IMR-90 (cell line): ENCODE results near the gene STAU1. TPM values are rescaled to one million over a fixed set of nuclear protein-coding genes. Genes with fewer than 3 reads are reported as not detected.

Experiments
- ATAC-seq: fragments of 200-7000 bp; cut with Tn5 transposase; 2 replicates; pipeline ENCODE4 v1.9.1; 2020; ENCODE audit warnings: low read depth, mild to moderate bottlenecking, moderate library complexity
- BruUV-seq: library from RNA; stranded (reverse); fragments of 400-500 nt; replicated peaks from 2 replicates; lab custom pipeline; 2021; lab: Mats Ljungman, UMichigan
- CTCF ChIA-PET: fragments of 300-600 bp; formaldehyde crosslinking; extraction: SDS; loops from one replicate; lab custom pipeline; 2021; ENCODE audit warnings: antibody characterized with exemption; lab: Yijun Ruan, JAX
- POLR2A ChIA-PET: fragments of 300-600 bp; sonication (Branson Sonifier 250); formaldehyde crosslinking; loops from one replicate; lab custom pipeline; 2022; ENCODE audit warnings: antibody characterized with exemption; ENCODE audit not compliant: unreplicated experiment; lab: Charles Lee
- DNase-seq: peaks from one replicate; pipeline ENCODE4 v3.0.0; 2013
- H2AFZ ChIP-seq: replicated peaks from 2 replicates; pipeline ENCODE3; 2013; ENCODE audit warnings: low read length, mild to moderate bottlenecking; ENCODE audit not compliant: poor library complexity
- H2AK5ac ChIP-seq: 2 replicates; pipeline ENCODE4 v1.6.1; 2013; ENCODE audit warnings: low read depth, low read length, inconsistent platforms
- H2AK9ac ChIP-seq: replicated peaks from 2 replicates; pipeline ENCODE3; 2013; ENCODE audit warnings: mild to moderate bottlenecking, low read depth, low read length, moderate library complexity; ENCODE audit not compliant: poor library complexity
- H2BK120ac ChIP-seq: 2 replicates; pipeline ENCODE4 v1.6.1; 2013; ENCODE audit warnings: low read depth, low read length, inconsistent platforms
- H2BK15ac ChIP-seq: 3 replicates; pipeline ENCODE4 v1.6.1; 2013; ENCODE audit warnings: low read depth, low read length, inconsistent platforms
- H2BK20ac ChIP-seq: 2 replicates; pipeline ENCODE4 v1.6.1; 2013; ENCODE audit warnings: low read depth, mild to moderate bottlenecking, inconsistent platforms, low read length, moderate library complexity
- H2BK5ac ChIP-seq: 2 replicates; pipeline ENCODE4 v1.6.1; 2013; ENCODE audit warnings: mild to moderate bottlenecking, low read depth, low read length, inconsistent platforms; ENCODE audit not compliant: poor library complexity, severe bottlenecking
- H3K14ac ChIP-seq: replicated peaks from 2 replicates; pipeline ENCODE4 v1.6.1; 2013; ENCODE audit warnings: low read depth, low read length, inconsistent platforms
- H3K18ac ChIP-seq: 2 replicates; pipeline ENCODE4 v1.6.1; 2013; ENCODE audit warnings: low read depth, low read length, control low read depth
- H3K23ac ChIP-seq: 2 replicates; pipeline ENCODE4 v1.6.1; 2013; ENCODE audit warnings: low read depth, low read length, inconsistent platforms
- H3K27ac ChIP-seq: 2 replicates; pipeline ENCODE4 v1.5.1; 2013; ENCODE audit warnings: mild to moderate bottlenecking, control low read depth, low read length; ENCODE audit not compliant: insufficient read depth
- H3K27me3 ChIP-seq: 2 replicates; pipeline ENCODE4 v1.6.1; 2013; ENCODE audit warnings: low read length; ENCODE audit not compliant: control insufficient read depth, insufficient read depth
- H3K36me3 ChIP-seq: 2 replicates; pipeline ENCODE4 v1.6.1; 2013; ENCODE audit warnings: low read length, mixed read lengths; ENCODE audit not compliant: control insufficient read depth, insufficient read depth
- H3K4ac ChIP-seq: 2 replicates; pipeline ENCODE4 v1.6.1; 2013; ENCODE audit warnings: low read depth, low read length, inconsistent platforms
- H3K4me1 ChIP-seq: 2 replicates; pipeline ENCODE4 v1.6.1; 2013; ENCODE audit warnings: low read length, mixed read lengths; ENCODE audit not compliant: control insufficient read depth, insufficient read depth
- H3K4me2 ChIP-seq: 2 replicates; pipeline ENCODE4 v1.6.1; 2013; ENCODE audit warnings: low read depth, mild to moderate bottlenecking, control low read depth, low read length, moderate library complexity
- H3K4me3 ChIP-seq: 2 replicates; pipeline ENCODE4 v1.5.1; 2013; ENCODE audit warnings: low read depth, mild to moderate bottlenecking, control low read depth, low read length, moderate library complexity; ENCODE audit not compliant: insufficient read depth
- H3K56ac ChIP-seq: 2 replicates; pipeline ENCODE4 v1.6.1; 2013; ENCODE audit warnings: low read length, inconsistent platforms; ENCODE audit not compliant: insufficient read depth; ENCODE audit errors: extremely low read depth
- H3K79me1 ChIP-seq, 2 experiments: 2 replicates each; pipeline ENCODE4 v1.6.1; 2013; ENCODE audit warnings: low read length in 2 of 2, inconsistent platforms in 1 of 2, low read depth in 1 of 2
- H3K9ac ChIP-seq: 2 replicates; pipeline ENCODE4 v1.6.1; 2013; ENCODE audit warnings: low read depth, low read length, control low read depth
- H3K9me1 ChIP-seq: 2 replicates; pipeline ENCODE4 v1.6.1; 2013; ENCODE audit warnings: low read length, inconsistent platforms; ENCODE audit not compliant: insufficient read depth
- H3K9me3 ChIP-seq: 2 replicates; pipeline ENCODE4 v1.6.1; 2013; ENCODE audit warnings: low read length; ENCODE audit not compliant: control insufficient read depth, insufficient read depth
- H4K20me1 ChIP-seq: 2 replicates; pipeline ENCODE4 v1.6.1; 2013; ENCODE audit warnings: low read length, inconsistent platforms; ENCODE audit not compliant: insufficient read depth
- H4K5ac ChIP-seq: 2 replicates; pipeline ENCODE4 v1.6.1; 2013; ENCODE audit warnings: mild to moderate bottlenecking, low read depth, low read length, control low read depth
- H4K8ac ChIP-seq, 2 experiments: 2 replicates each; pipeline ENCODE4 v1.6.1; 2013; ENCODE audit warnings: low read depth in 2 of 2, low read length in 2 of 2, control low read depth in 1 of 2, inconsistent platforms in 1 of 2
- H4K91ac ChIP-seq: 2 replicates; pipeline ENCODE4 v1.6.1; 2013; ENCODE audit warnings: low read depth, low read length, inconsistent platforms; ENCODE audit not compliant: insufficient read depth
- BHLHE40 ChIP-seq: fragments of 150-350 bp; IDR thresholded peaks from 2 replicates; pipeline ENCODE4 v1.6.1; 2016; ENCODE audit warnings: mild to moderate bottlenecking, low read depth, low read length
- CEBPB ChIP-seq: IDR thresholded peaks from 2 replicates; pipeline ENCODE4 v1.6.1; 2012; ENCODE audit warnings: low read depth, low read length, improper control_type of control experiment
- CHD1 ChIP-seq: IDR thresholded peaks from 2 replicates; pipeline ENCODE4 v1.6.1; 2012; ENCODE audit warnings: low read depth, low read length, improper control_type of control experiment
- FOS ChIP-seq: fragments of 150-350 bp; IDR thresholded peaks from 2 replicates; pipeline ENCODE4 v1.6.1; 2016; ENCODE audit warnings: low read depth, low read length
- MAFK ChIP-seq: IDR thresholded peaks from 2 replicates; pipeline ENCODE4 v1.6.1; 2012; ENCODE audit warnings: low read depth, low read length, improper control_type of control experiment
- MAZ ChIP-seq: IDR thresholded peaks from 2 replicates; pipeline ENCODE4 v1.6.1; 2012; ENCODE audit warnings: low read depth, mild to moderate bottlenecking, low read length, improper control_type of control experiment, moderate library complexity, borderline replicate concordance
- MXI1 ChIP-seq: IDR thresholded peaks from 2 replicates; pipeline ENCODE4 v1.6.1; 2012; ENCODE audit warnings: low read depth, mild to moderate bottlenecking, low read length, moderate library complexity, borderline replicate concordance
- POLR2A ChIP-seq: IDR thresholded peaks from 2 replicates; pipeline ENCODE4 v1.6.1; 2012; ENCODE audit warnings: mild to moderate bottlenecking, low read depth, low read length
- RFX5 ChIP-seq: IDR thresholded peaks from 2 replicates; pipeline ENCODE4 v1.8.0; 2012; ENCODE audit warnings: low read depth, mild to moderate bottlenecking, low read length, moderate library complexity
- SMC3 ChIP-seq: fragments of 150-350 bp; IDR thresholded peaks from 2 replicates; pipeline ENCODE4 v1.6.1; 2016; ENCODE audit warnings: low read depth, mild to moderate bottlenecking, antibody characterized with exemption, low read length, moderate library complexity
- WGBS, 2 experiments: methylation state at CpG; one replicate each; pipeline versions ENCODE4 v1.1.5 to v1.1.7; 2013; ENCODE audit warnings: missing lambda C conversion rate in 2 of 2; ENCODE audit not compliant: insufficient read length in 1 of 2; ENCODE audit errors: extremely low coverage in 2 of 2; 5-methylcytosine and 5-hydroxymethylcytosine counted together
- dilution Hi-C: fragments of 300-500 bp; cut with HindIII; formaldehyde crosslinking; loops from one replicate; pipeline ENCODE4 v1.14.3; 2018; ENCODE audit warnings: low sequenced_read_pairs; ENCODE audit not compliant: unreplicated experiment
- in situ Hi-C: fragments of 300-500 bp; cut with MboI; formaldehyde crosslinking; loops from 3 replicates; pipeline ENCODE4 v1.14.3; 2019; ENCODE audit warnings: low sequenced_read_pairs, inconsistent platforms, mixed read lengths
- intact Hi-C: fragments of 100-400 bp; cut with micrococcal nuclease; formaldehyde crosslinking; loops from 2 replicates; pipeline ENCODE4 v1.10.0; 2022
- polyA plus RNA-seq, 3 experiments: library from polyadenylated mRNA; depleted of rRNA; stranded (reverse); fragments of >200 nt; gene quantifications; 2 replicates each; pipeline ENCODE4 v1.2.3, GENCODE V29; 2012; ENCODE audit warnings: low replicate concordance in 1 of 3
- total RNA-seq: library from RNA; depleted of rRNA; stranded (reverse); fragments of >200 nt; gene quantifications from 2 replicates; pipeline ENCODE4 v1.2.3, GENCODE V29; 2012
- TF ChIP-seq, protein P1 (sequence below): fragments of 150-350 bp; IDR thresholded peaks from 2 replicates; pipeline ENCODE4 v1.6.1; 2017; ENCODE audit warnings: mild to moderate bottlenecking, antibody characterized with exemption, low read length, low read depth
- TF ChIP-seq, protein P2 (sequence below): conservative IDR thresholded peaks from 2 replicates; pipeline ENCODE4 v1.5.1; 2012; ENCODE audit warnings: mild to moderate bottlenecking, low read depth, low read length, improper control_type of control experiment

The STAU1 gene
- total and polyA plus RNA-seq, 2 of the 4 experiments (the other 2 are of a cell fraction): 35.3 to 50.3 TPM

DNA sequence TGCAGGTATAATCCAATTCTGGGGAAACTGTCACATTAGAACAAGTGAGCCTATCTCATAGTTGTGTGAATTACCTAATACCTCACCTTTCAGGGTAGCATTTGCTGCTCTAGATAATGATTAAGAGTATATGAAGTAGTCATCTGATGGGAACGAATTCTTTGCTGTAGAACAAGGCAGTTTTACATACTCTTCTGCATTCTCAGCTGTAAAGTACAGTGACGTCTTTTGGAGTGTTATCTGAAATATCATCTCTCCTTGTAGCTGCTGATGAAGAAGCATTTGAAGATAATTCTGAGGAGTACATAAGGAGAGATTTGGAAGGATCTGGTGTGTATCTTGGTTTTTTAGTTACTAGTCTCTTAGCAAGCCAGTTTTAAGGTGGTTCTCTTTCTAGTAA, 113.6 kb downstream of the STAU1 start:
- no peak overlapping the region for H3K4me2 ChIP-seq
- no peak for ATAC-seq
- H2AK5ac ChIP-seq: no peak overlapping the region
- dilution Hi-C loops: no loop called here
- H3K9ac ChIP-seq: no peak overlapping the region
- intact Hi-C loops: no loop called here
- H3K36me3 ChIP-seq: peaks cover 34% of the 10 kb centered on the region
- H3K9me1 ChIP-seq: no peaks in the 10 kb centered on the region
- H3K79me1 ChIP-seq: peaks cover 5 to 10% of the 10 kb centered on the region in 2 experiments
- no peak overlapping the region for H4K91ac ChIP-seq
- no peak overlapping the region for H3K4ac ChIP-seq
- BruUV-seq: no TSS peak
- H2BK20ac ChIP-seq: no peak overlapping the region
- no peak overlapping the region for H3K23ac ChIP-seq
- H3K18ac ChIP-seq: no peak overlapping the region
- H3K14ac ChIP-seq: no peak overlapping the region
- ChIA-PET CTCF (interaction anchor here (0.6 kb wide), 1 partner anchor 23 kb away, joined by 3 read pairs; no protein-coding TSS in a partner anchor), POLR2A (no interaction called here)
- H2BK15ac ChIP-seq: no peak overlapping the region
- no peak overlapping the region for H3K27ac ChIP-seq
- H3K4me3 ChIP-seq: no peak overlapping the region
- no peak overlapping the region for H3K56ac ChIP-seq
- H2AK9ac ChIP-seq: no peak overlapping the region
- H4K20me1 ChIP-seq: no peaks in the 10 kb centered on the region
- no peak for DNase-seq
- TF ChIP-seq CHD1 (no peak), BHLHE40 (no peak), MAZ (no peak), CEBPB (no peak), FOS (no peak), SMC3 (no peak), MAFK (no peak), RFX5 (no peak), MXI1 (no peak), POLR2A (no peak)
- TF ChIP-seq, protein P1, sequence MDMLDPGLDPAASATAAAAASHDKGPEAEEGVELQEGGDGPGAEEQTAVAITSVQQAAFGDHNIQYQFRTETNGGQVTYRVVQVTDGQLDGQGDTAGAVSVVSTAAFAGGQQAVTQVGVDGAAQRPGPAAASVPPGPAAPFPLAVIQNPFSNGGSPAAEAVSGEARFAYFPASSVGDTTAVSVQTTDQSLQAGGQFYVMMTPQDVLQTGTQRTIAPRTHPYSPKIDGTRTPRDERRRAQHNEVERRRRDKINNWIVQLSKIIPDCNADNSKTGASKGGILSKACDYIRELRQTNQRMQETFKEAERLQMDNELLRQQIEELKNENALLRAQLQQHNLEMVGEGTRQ: no peak
- TF ChIP-seq, protein P2, sequence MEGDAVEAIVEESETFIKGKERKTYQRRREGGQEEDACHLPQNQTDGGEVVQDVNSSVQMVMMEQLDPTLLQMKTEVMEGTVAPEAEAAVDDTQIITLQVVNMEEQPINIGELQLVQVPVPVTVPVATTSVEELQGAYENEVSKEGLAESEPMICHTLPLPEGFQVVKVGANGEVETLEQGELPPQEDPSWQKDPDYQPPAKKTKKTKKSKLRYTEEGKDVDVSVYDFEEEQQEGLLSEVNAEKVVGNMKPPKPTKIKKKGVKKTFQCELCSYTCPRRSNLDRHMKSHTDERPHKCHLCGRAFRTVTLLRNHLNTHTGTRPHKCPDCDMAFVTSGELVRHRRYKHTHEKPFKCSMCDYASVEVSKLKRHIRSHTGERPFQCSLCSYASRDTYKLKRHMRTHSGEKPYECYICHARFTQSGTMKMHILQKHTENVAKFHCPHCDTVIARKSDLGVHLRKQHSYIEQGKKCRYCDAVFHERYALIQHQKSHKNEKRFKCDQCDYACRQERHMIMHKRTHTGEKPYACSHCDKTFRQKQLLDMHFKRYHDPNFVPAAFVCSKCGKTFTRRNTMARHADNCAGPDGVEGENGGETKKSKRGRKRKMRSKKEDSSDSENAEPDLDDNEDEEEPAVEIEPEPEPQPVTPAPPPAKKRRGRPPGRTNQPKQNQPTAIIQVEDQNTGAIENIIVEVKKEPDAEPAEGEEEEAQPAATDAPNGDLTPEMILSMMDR: no peak
- no peak overlapping the region for H2AFZ ChIP-seq
- H2BK120ac ChIP-seq: no peak overlapping the region
- no peaks in the 10 kb centered on the region for H3K27me3 ChIP-seq
- in situ Hi-C loops: no loop called here
- H4K5ac ChIP-seq: no peak overlapping the region
- no peaks in the 10 kb centered on the region for H3K9me3 ChIP-seq
- no peaks in the 10 kb centered on the region for H3K4me1 ChIP-seq
- no CpG with 5 or more reads among the region's 2 CpGs for WGBS, 2 experiments
- no peak overlapping the region for H4K8ac ChIP-seq
- H2BK5ac ChIP-seq: no peak overlapping the region
